Stimulated activated CD8-positive, alpha-beta memory T cell treated with anti-CD3 and anti-CD28 coated beads, Interleukin-15, amount 100 ng/mL, for 24 hours (primary cell): Measurements from ENCODE around the gene GNAT2.

Experiments used
- DNase-seq: peaks from one replicate; pipeline ENCODE4 v3.0.0-alpha.2; 2020; ENCODE audit warnings: low read depth

GNAT2 gene

DNA sequence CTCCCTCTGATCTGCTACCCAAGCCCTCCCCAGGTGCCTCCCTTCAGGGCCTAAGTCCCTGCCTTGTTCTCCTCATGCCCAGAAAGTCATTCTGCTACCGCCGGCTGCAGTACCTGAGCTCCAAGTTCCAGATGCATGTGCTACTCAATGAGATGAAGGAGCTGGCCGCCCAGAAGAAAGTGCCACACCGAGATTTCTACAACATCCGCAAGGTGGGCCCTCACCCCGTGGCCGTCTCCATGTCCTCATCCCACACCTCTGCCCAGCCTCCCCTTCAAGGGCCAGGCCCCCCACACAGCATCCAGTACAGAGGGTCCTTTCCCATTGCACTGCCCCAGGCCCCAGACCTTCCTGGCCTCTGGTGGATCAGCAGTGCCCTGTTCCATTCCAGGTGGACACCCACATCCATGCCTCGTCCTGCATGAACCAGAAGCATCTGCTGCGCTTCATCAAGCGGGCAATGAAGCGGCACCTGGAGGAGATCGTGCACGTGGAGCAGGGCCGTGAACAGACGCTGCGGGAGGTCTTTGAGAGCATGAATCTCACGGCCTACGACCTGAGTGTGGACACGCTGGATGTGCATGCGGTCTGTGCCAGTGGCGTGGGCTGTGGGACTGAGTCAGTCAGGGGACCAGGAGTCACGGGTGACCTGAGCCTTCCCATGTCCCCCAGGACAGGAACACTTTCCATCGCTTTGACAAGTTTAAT lies 8.4 kb upstream of the GNAT2 start:
- no peak for DNase-seq

DNA sequence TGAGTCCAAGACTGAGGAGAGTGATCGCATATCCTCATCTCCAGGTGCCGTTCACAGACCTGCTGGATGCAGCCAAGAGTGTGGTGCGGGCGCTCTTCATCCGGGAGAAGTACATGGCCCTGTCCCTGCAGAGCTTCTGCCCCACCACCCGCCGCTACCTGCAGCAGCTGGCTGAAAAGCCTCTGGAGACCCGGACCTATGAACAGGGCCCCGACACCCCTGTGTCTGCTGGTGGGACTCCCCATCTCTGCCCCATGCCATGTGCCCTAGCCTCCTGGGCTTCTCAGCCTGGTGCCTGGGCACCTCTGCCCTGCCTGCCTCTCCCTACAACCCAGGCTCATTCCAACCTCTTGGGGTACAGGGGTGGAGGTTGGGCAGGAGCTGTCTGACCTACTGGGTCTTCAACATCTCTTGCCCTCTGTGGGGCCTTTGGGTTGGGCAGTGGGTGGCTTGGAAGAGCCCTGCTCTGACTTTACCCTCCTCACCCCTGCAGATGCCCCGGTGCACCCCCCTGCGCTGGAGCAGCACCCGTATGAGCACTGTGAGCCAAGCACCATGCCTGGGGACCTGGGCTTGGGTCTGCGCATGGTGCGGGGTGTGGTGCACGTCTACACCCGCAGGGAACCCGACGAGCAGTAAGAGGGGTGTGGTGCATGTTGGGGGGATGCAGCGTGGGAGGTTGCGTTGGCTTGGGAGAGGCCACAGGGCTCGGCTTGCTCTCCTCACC lies 7.4 kb upstream of the GNAT2 start:
- no peak for DNase-seq

DNA sequence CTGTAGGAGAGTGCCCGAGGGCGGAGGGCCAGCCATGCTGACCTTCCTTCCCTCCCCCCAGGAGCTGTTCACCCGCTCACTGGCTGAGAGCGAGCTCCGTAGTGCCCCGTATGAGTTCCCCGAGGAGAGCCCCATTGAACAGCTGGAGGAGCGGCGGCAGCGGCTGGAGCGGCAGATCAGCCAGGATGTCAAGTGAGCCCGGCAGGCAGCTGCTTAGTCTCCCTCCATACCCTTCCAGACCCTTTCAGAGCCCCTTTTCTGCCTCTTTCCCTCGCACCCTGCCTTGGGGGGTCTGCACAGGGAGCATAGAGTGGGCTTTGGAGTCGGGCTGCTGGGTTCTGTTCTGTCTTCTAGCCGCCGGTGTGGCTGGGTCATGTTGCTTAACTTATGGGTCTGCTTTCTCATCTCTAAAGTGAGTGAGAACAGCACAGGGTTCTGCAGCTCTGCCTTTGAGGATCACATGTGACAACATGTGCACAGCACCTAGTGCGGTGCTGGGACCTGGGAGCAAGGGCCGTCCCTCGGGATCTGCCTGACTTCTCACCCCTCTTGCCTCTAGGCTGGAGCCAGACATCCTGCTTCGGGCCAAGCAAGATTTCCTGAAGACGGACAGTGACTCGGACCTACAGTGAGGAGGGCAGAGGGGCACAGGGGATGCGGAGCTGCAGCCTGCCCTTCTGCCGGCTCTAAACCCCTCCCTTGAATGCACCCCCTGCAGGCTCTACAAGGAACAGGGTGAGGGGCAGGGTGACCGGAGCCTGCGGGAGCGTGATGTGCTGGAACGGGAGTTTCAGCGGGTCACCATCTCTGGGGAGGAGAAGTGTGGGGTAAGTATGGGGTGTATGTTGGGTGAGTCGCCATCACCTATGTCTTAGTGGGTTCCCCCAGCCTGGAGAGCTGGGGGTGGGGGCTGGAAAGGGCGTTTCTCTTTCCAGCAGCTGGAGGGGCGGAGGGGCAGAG lies 6.5 kb upstream of the GNAT2 start:
- DNase-seq: no peak

GRCh38 chr1:109625176-109625575 lies 5.8 kb upstream of the GNAT2 start:
- DNase-seq: no peak

- DNase-seq: no peak
Measured at GRCh38 chr1:109624201-109625010, 5.0 kb upstream of the GNAT2 start.

- DNase-seq: no peak
Measured at GRCh38 chr1:109623601-109624161, 4.3 kb upstream of the GNAT2 start.

DNA sequence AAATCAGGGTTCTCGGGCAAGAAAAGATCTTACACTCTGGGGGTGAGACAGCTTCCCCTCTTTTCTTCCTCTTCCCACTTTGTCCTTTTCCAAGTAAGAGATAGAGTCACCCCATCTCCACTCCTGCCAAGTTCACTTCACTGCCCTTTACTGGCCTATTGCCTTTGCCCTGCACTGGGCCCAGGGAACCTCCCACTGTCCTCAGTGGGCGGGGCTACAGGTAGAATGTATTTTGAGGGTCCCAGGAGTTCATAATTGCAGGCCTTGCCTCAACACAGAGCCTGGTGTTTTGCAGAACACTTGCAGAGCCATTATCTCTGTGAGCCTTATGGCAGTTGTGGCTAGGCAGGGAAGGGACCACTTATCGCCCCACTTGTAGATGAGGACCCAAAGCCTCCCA lies 3.5 kb upstream of the GNAT2 start:
- no peak for DNase-seq

GRCh38 chr1:109622137-109622892 lies 2.9 kb upstream of the GNAT2 start:
- no peak for DNase-seq

GRCh38 chr1:109621379-109622136 lies 2.1 kb upstream of the GNAT2 start:
- DNase-seq: no peak

GRCh38 chr1:109620841-109621286 lies 1.4 kb upstream of the GNAT2 start:
- DNase-seq: peak; percentile 84

DNA sequence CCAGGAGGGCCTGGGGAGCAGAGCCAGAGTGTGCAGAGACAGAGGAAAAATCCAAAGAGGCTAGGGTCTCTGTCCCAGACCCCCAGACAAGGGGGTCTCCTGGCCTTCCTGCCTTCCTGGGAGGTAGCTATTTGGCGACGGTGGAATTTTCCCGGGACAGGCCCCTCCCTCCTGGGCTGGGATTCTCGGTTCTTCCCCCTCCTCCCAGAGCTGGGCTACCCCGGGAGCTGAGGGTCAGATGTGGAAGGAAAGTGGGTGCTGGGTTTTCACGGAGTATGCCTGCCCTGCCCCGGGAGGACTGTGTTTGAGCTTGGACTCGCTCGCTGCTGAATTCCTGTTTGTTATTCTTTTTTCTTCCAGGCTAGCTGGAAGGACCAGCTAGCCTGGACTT lies 980 bp upstream of the GNAT2 start:
- DNase-seq: no peak

- DNase-seq: no peak
Measured at GRCh38 chr1:109618661-109619575, 498 bp downstream of the GNAT2 start.

- DNase-seq: no peak
Measured at GRCh38 chr1:109617291-109617801, 2.1 kb downstream of the GNAT2 start.

- no peak for DNase-seq
Measured at GRCh38 chr1:109616391-109616790, 3.0 kb downstream of the GNAT2 start.

- no peak for DNase-seq
Measured at GRCh38 chr1:109615879-109616278, 3.5 kb downstream of the GNAT2 start.

- no peak for DNase-seq
Measured at GRCh38 chr1:109613361-109614147, 5.9 kb downstream of the GNAT2 start.

DNA sequence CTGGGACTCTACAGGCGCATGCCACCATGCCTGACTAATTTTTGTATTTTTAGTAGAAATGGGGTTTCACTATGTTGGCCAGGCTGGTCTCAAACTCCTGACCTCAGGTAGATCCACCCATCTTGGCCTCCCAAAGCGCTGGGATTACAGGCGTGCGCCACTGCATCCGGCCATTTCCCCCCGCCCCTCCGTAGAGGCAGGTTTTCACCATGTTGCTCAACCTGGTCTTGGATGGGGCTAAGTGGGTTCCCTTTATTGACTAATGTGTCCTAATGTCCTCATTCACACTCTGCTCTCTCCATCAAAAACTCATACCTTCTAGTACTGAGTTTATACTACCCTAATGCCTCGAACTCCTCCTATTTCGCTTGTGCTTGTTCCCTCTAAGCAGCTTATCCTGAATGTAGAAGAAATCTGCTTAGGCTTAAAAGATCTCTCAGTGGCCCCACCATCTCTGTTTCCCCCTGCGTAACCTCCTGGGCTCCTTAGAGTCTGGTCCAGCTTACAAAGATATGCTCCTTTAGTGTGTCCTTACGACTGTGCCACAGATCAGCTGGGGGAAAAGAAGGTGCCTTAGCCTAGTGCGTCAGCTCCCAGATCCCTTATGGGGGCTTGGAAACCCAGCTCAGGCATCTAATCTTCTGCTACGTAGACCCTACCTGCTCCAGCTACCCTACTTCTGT lies 8.0 kb downstream of the GNAT2 start:
- DNase-seq: no peak
